Hepatocyte (in vitro differentiated cells): ENCODE data around the gene ADAMTSL1.

Experiments
- EZH2 ChIP-seq: fragments of 200-600 bp; sonication (generic); IDR thresholded peaks from 2 replicates; pipeline ENCODE4 v1.6.1; 2016; ENCODE audit warnings: antibody characterized with exemption, mild to moderate bottlenecking, borderline replicate concordance
- EZH2phosphoT487 ChIP-seq: fragments of 200-600 bp; sonication (generic); IDR thresholded peaks from one replicate; pipeline ENCODE4 v1.6.1; 2018; ENCODE audit warnings: antibody characterized with exemption, mild to moderate bottlenecking, low read depth, moderate library complexity; ENCODE audit not compliant: unreplicated experiment, severe bottlenecking
- TF ChIP-seq, protein P1 (sequence below): fragments of 200-600 bp; sonication (generic); IDR thresholded peaks from 2 replicates; pipeline ENCODE4 v1.5.1; 2016; ENCODE audit warnings: antibody characterized with exemption, mild to moderate bottlenecking; ENCODE audit not compliant: poor library complexity

- TF ChIP-seq, protein P1, sequence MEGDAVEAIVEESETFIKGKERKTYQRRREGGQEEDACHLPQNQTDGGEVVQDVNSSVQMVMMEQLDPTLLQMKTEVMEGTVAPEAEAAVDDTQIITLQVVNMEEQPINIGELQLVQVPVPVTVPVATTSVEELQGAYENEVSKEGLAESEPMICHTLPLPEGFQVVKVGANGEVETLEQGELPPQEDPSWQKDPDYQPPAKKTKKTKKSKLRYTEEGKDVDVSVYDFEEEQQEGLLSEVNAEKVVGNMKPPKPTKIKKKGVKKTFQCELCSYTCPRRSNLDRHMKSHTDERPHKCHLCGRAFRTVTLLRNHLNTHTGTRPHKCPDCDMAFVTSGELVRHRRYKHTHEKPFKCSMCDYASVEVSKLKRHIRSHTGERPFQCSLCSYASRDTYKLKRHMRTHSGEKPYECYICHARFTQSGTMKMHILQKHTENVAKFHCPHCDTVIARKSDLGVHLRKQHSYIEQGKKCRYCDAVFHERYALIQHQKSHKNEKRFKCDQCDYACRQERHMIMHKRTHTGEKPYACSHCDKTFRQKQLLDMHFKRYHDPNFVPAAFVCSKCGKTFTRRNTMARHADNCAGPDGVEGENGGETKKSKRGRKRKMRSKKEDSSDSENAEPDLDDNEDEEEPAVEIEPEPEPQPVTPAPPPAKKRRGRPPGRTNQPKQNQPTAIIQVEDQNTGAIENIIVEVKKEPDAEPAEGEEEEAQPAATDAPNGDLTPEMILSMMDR: no peak
- TF ChIP-seq EZH2: no peak
- no peak for TF ChIP-seq EZH2phosphoT487
These were observed 105.6 kb downstream of the ADAMTSL1 start for GRCh38 chr9:18579536-18579935.
